Activated naive CD8-positive, alpha-beta T cell treated with anti-CD3 and anti-CD28 coated beads for 36 hours (primary cell): ENCODE measurements around the gene UAP1L1. TPM values are rescaled to one million over a fixed set of nuclear protein-coding genes. Genes with fewer than 3 reads are reported as not detected.

Experiments used
- DNase-seq: peaks from one replicate; pipeline ENCODE4 v3.0.0; 2021
- H3K27ac Mint-ChIP-seq: one replicate; pipeline ENCODE4 v1.8.0; 2022; ENCODE audit warnings: mild to moderate bottlenecking, moderate library complexity, mixed read lengths
- H3K27me3 Mint-ChIP-seq: one replicate; pipeline ENCODE4 v1.8.0; 2022; ENCODE audit warnings: mild to moderate bottlenecking, mixed read lengths
- H3K36me3 Mint-ChIP-seq: one replicate; pipeline ENCODE4 v1.8.0; 2021; ENCODE audit warnings: mild to moderate bottlenecking, mixed read lengths
- H3K4me1 Mint-ChIP-seq: one replicate; pipeline ENCODE4 v1.8.0; 2021; ENCODE audit warnings: mixed read lengths
- H3K4me3 Mint-ChIP-seq: one replicate; pipeline ENCODE4 v1.8.0; 2022; ENCODE audit warnings: mild to moderate bottlenecking, moderate library complexity, mixed read lengths
- H3K9me3 Mint-ChIP-seq: one replicate; pipeline ENCODE4 v1.8.0; 2022; ENCODE audit warnings: mixed read lengths
- total RNA-seq, 2 experiments: library from RNA; stranded (reverse); gene quantifications; one replicate each; pipeline ENCODE4 v1.2.3, GENCODE V29; 2021

Gene UAP1L1
- total RNA-seq, 2 experiments from 2014 or later, result 22.9 to 23.5 TPM

DNA sequence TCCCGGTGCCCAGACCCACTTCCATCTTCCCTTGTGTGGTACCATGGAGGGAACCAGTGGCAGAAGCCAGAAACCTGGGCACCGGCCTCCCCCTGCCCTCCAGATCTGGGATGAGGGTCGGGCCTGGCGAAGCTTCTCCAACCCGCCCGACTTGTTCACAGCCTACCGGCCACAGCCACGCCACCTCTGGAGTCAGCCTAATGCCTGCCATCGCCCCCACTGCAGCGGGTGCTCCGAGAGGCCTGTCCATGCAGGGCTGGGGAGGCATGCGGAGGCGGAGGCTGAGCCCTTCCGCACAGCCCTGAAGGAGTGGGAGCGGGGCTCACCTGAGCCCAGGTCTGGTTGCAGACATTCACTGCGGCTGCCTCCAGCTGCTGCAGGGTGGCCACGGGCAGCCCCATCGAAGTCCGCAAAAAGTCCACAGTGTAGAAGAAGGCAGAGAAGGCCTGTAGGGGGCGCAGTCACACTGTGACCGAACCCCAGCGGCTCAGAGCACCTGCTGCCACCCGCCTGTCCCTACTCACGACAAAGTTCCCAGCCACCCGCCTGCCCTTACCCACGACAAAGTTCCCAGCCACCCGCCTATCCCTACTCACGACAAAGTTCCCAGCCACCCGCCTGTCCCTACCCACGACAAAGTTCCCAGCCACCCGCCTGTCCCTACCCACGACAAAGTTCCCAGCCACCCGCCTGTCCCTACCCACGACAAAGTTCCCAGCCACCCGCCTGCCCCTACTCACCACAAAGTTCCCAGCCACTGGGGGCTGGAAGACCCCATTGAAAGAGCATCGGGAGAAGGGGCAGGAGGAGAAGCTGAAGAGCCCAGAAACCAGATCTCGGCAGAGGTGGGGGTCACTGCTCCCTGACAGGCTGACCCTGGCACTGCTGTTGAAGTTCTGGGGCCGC, 27.5 kb upstream of the UAP1L1 start:
- Mint-ChIP-seq H3K9me3 (no peaks in the 10 kb centered on the region), H3K36me3 (no peaks in the 10 kb centered on the region), H3K27ac (no peak overlapping the region), H3K4me3 (no peak overlapping the region), H3K27me3 (peaks cover 72% of the 10 kb centered on the region), H3K4me1 (peaks cover 3% of the 10 kb centered on the region)
- DNase-seq, result peak; percentile 67

- Mint-ChIP-seq H3K4me1 (no peaks in the 10 kb centered on the region), H3K27ac (no peak overlapping the region), H3K36me3 (no peaks in the 10 kb centered on the region), H3K27me3 (peaks cover 66% of the 10 kb centered on the region), H3K4me3 (no peak overlapping the region), H3K9me3 (no peaks in the 10 kb centered on the region)
- no peak for DNase-seq
These were observed 26.7 kb upstream of the UAP1L1 start for GRCh38 chr9:137050570-137050969.

- Mint-ChIP-seq H3K4me1 (no peaks in the 10 kb centered on the region), H3K36me3 (no peaks in the 10 kb centered on the region), H3K27ac (no peak overlapping the region), H3K9me3 (no peaks in the 10 kb centered on the region), H3K4me3 (no peak overlapping the region), H3K27me3 (peaks cover 65% of the 10 kb centered on the region)
- no peak for DNase-seq
These were observed 26.1 kb upstream of the UAP1L1 start for GRCh38 chr9:137051145-137051724.

GRCh38 chr9:137052293-137052692, 25.0 kb upstream of the UAP1L1 start:
- Mint-ChIP-seq H3K9me3 (no peaks in the 10 kb centered on the region), H3K4me1 (no peaks in the 10 kb centered on the region), H3K4me3 (no peak overlapping the region), H3K36me3 (no peaks in the 10 kb centered on the region), H3K27me3 (peaks cover 54% of the 10 kb centered on the region), H3K27ac (no peak overlapping the region)
- no peak for DNase-seq

DNA sequence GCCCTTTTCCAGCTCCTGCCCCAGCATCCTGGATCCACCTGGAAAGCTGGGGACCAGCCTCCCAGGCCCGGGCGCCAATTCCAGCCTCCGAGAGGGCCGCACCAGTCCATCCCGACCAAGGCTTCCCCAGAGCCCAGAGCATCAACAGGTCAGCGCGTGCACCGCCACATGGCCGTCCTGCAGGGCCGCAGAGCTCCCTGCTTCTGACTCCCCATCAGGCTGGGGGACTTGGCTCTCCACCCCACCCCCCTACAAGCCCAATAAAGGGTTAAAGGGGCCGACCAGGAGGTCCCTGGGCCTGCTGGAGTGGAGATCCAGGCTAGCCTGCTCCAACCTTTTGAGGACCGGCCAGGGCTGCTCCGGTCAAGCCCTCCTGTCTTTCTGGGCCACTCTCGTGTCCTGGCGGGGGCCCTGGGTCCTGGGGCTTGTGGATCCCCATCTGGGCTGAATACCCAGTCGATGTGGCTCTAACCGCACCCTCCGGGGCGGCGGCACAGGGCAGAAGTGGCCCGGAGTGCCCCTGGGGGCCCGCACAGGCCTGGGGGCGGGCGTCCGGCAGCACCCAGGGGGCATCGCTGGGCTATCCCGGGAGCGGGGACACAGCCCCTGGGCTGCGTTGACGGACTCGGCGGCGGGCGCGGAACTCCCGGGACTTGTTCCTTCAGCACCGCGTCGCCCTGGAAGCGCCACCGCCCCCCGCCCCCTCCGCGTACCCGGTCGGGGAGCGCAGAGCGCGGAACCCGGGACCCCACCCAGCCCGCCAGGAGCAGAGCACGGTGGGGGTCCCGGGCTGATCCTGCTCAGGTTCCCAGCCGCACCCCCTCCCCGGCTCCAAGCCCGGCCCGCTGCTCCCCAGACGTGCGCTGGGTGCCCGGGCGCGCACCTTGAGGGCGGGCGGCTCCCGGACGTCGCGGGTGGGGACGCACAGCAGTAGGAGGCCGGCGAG, 24.0 kb upstream of the UAP1L1 start:
- no peaks in the 10 kb centered on the region for H3K9me3 Mint-ChIP-seq
- peaks cover 45% of the 10 kb centered on the region for H3K27me3 Mint-ChIP-seq
- no peaks in the 10 kb centered on the region for H3K4me1 Mint-ChIP-seq
- H3K4me3 Mint-ChIP-seq, result no peak overlapping the region
- no peaks in the 10 kb centered on the region for H3K36me3 Mint-ChIP-seq
- H3K27ac Mint-ChIP-seq, result no peak overlapping the region
- no peak for DNase-seq

DNA sequence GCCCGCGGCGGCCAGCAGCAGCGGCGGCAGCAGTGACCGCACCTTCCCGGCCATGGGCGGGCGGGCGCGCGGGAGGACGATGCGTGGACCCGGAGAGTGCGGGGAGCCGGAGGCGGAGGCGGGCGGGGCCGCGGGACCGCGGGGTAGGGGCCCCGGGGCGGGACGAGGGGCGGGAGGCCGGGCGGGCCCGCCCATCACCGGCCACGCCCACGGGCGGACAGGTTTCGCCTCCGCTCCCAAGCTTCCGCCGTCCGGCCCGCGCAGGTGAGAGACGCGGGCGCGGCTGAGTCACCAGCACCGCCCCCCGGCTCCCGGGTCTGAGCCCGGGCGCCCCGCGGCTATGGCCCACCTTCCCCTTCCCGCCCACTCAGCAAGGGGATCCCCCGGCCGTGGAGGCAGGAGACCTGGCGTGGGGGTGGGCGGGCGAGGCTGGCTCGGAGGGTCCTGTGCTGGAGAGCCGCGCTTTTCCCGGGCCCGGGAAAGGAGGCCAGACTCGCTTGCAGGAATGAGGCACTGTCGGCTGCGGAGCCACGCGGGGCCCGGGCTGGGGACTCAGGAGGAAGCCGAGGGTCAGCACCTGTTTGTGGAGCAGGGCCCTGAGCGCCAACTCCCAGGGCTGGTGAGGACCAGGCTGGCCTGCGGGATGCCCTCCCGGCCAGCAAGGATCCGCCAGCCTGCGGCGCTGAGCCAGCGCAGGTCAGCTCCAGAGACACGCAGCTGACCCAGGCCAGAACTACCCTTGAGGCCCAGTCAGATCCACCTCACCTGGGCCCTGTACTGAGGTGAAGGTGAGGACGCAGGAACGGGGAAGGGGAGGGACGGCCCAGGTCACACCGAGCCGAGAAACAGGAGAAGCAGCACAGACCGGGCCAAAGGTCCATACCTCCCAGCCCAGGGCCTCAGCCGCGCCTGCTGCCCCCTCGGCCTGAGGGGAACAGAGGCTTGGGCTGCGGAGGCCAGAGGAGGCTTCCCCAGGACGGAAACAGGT, 23.1 kb upstream of the UAP1L1 start, which contains the start of gene ENTPD2:
TSS of gene ENTPD2 (minus strand) at position 118 of the 988 bp plus-strand sequence. CDS start at position 54, 64 bp downstream.
- Mint-ChIP-seq H3K27me3 (peaks cover 35% of the 10 kb centered on the region), H3K4me3 (no peak within 1 kb of the TSS), H3K36me3 (no peaks in the 10 kb centered on the region), H3K4me1 (no peaks in the 10 kb centered on the region), H3K27ac (no peak within 1 kb of the TSS), H3K9me3 (no peaks in the 10 kb centered on the region)
- DNase-seq, result peak; percentile 52

DNA sequence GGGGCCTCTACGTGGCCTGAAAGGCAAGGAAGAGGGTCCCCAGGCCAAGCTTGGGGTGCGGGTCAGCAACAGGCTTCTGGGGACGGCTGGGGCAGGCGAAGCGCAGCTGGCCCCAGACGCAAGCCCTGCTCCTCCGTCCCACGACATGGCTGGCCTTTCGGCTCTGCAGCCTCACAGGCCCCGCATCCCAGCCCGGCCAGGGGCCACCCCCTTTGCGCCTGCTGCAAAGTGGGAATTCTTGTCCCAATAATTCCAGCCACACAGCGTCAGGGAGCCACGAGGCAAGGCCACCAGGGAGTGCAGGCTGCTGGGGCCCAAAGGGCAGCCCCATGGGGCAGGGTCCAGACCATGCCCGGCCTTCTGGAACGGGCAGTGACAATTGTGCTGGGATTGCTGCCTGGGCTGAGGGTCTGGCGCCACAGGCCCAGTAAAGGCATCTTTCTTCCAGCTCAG, 22.4 kb upstream of the UAP1L1 start:
- no peak overlapping the region for H3K27ac Mint-ChIP-seq
- no peaks in the 10 kb centered on the region for H3K9me3 Mint-ChIP-seq
- no peak for DNase-seq
- H3K4me3 Mint-ChIP-seq, result no peak overlapping the region
- peaks cover 28% of the 10 kb centered on the region for H3K27me3 Mint-ChIP-seq
- no peaks in the 10 kb centered on the region for H3K36me3 Mint-ChIP-seq
- H3K4me1 Mint-ChIP-seq, result no peaks in the 10 kb centered on the region

DNA sequence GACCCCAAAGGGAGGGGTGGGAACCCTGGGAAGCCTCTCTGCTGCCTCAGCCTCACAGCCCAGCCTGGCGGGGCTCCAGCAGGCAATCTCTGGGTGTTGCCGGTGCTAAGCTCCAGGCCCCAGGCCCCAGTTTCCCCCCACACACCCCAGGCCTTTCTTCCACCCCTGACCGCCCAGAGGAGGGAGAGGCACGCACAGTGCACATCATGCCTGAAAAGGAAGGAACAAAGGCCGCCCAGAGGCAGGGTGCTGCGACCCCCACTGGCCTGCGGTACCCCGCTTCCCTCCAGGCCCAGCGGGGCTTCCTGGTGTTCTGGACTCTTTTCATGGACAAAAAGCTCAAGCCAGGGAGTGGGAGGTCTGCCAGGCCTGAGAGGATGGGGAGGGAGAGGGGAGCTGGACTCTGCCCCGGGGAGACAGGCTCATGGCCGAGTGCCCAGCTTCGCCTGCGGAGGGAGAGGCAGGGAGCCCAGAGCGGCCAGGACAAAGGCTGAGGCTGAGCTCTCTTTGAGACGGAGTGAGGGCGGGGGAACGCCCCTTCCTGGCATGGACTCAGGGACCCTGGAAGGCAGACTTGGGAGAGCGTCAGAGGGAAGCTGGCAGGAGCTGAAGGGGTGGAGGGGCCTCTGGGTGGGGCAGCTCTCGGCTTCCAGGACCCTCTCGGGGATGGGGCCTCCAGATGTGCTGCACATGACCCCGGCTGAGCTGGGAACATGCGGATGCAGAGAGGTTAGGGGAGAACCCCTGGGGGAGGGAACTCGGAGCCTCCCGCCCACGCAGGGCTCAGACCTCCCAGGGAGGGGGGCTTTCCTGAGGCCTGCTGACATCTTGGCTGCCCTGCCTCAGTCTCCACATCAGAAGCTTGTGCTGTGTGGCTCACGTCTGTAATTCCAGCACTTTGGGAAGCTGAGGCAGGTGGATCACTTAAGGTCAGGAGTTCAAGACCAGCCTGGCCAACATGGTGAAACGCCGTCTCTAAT, 21.6 kb upstream of the UAP1L1 start:
- H3K4me3 Mint-ChIP-seq, result no peak overlapping the region
- peaks cover 21% of the 10 kb centered on the region for H3K27me3 Mint-ChIP-seq
- no peak overlapping the region for H3K27ac Mint-ChIP-seq
- H3K4me1 Mint-ChIP-seq, result no peaks in the 10 kb centered on the region
- no peak for DNase-seq
- H3K36me3 Mint-ChIP-seq, result no peaks in the 10 kb centered on the region
- no peaks in the 10 kb centered on the region for H3K9me3 Mint-ChIP-seq

DNA sequence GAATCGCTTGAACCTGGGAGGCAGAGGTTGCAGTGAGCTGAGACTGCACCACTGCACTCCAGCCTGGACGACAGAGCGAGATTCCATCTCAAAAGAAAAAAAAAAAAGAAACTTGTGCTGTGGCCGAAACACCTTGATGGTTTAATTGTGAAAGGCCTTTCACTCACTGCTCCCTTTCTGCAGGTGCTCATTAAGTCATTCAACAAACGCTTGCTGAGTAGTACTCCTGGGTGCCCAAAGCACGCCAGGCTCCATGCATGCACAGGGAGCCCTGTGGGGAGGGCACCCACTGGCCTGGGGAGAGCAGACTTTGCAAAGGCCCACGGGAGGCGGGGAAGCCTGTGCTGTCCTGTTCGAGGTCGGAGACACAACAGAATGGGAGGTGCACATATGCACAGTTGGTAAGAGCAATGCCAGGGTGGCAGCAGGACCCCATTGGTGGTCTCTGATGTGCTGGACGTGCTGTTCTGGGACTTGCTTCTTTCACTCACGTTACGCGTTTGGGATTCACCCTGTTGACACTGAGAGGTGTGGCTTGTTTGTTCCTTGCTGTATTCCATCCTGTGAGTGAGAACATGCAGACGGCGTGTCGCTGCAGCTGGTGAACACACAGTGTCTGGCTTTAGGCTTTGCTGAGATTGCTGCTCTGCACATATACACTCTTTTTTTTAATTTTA, 20.4 kb upstream of the UAP1L1 start:
- Mint-ChIP-seq H3K4me3 (no peak overlapping the region), H3K27me3 (peaks cover 16% of the 10 kb centered on the region), H3K4me1 (no peaks in the 10 kb centered on the region), H3K9me3 (no peaks in the 10 kb centered on the region), H3K36me3 (no peaks in the 10 kb centered on the region), H3K27ac (no peak overlapping the region)
- DNase-seq, result no peak

DNA sequence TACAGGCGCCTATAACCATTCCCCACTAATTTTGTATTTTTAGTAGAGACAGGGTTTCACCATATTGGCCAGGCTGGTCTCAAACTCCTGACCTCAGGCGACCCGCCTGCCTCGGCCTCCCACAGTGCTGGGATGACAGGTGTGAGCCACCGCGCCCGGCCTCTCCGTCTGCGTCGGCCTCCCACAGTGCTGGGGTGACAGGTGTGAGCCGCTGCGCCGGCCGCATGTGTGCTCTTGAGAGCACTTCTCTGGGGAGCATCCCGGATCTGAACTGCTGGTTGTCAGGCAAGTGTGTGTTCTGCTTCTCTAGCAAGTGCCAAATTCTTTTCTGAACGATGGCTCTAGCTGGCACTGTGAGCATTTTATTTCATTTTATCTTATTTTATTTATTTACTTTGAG, 19.8 kb upstream of the UAP1L1 start:
- no peak overlapping the region for H3K4me3 Mint-ChIP-seq
- no peaks in the 10 kb centered on the region for H3K9me3 Mint-ChIP-seq
- peaks cover 9% of the 10 kb centered on the region for H3K27me3 Mint-ChIP-seq
- H3K36me3 Mint-ChIP-seq, result no peaks in the 10 kb centered on the region
- H3K27ac Mint-ChIP-seq, result no peak overlapping the region
- H3K4me1 Mint-ChIP-seq, result no peaks in the 10 kb centered on the region
- DNase-seq, result no peak

DNA sequence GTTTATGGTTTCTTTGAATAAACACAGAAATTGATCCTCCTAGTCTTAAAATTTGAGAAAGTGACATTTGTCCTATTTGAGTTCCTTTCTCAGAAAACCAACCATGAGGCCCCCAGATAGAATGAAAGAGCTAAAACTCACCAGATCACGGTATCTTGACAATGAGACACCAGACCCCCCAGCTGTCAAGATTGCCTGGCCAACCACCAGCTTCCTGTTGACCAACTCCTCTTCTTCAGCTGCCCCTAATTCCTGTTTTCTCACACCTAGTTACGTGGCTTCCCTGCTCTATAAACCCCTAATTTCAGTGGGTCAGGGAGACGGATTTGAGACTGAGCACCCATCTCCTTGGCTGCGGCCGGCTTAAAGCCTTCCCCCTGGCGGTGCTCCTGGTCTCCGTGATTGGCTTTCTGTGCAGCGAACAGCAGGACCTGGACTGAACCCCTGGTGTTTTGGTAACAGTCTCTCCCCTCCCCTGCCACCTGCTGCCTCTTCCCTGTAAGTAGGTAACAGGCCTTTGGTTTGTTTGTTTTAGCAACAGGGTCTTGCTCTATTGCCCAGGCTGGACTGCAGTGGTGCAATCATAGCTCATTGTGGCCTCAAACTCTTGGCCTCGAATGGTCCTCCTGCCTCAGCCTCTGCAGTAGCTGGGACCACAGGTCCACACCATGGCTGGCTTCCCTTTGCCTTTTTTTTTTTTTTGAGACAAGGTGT, 18.6 kb upstream of the UAP1L1 start:
- Mint-ChIP-seq H3K36me3 (no peaks in the 10 kb centered on the region), H3K27me3 (peaks cover 3% of the 10 kb centered on the region), H3K4me3 (no peak overlapping the region), H3K9me3 (no peaks in the 10 kb centered on the region), H3K27ac (no peak overlapping the region), H3K4me1 (no peaks in the 10 kb centered on the region)
- DNase-seq, result no peak

- no peak overlapping the region for H3K27ac Mint-ChIP-seq
- H3K4me1 Mint-ChIP-seq, result peaks cover 3% of the 10 kb centered on the region
- no peak for DNase-seq
- no peak overlapping the region for H3K4me3 Mint-ChIP-seq
- H3K9me3 Mint-ChIP-seq, result no peaks in the 10 kb centered on the region
- no peaks in the 10 kb centered on the region for H3K27me3 Mint-ChIP-seq
- peaks cover 3% of the 10 kb centered on the region for H3K36me3 Mint-ChIP-seq
These were observed 14.9 kb upstream of the UAP1L1 start for GRCh38 chr9:137062384-137062783.
